Ectodermal cell (in vitro differentiated cells): ENCODE data around the gene NMNAT2.
"Not testable (repeated sequence)": the region's sequence is repeated elsewhere in the genome, so short reads cannot be mapped to it uniquely, and the experiment has no call there.

Source experiments
- H3K27ac ChIP-seq: 2 replicates; pipeline ENCODE4 v1.7.0; 2013; ENCODE audit warnings: mild to moderate bottlenecking, low read depth, low read length; ENCODE audit not compliant: insufficient read depth, poor library complexity, severe bottlenecking
- H3K27me3 ChIP-seq: 2 replicates; pipeline ENCODE4 v1.7.0; 2013; ENCODE audit warnings: mild to moderate bottlenecking, low read length; ENCODE audit not compliant: insufficient read depth, control insufficient read depth, poor library complexity, severe bottlenecking
- H3K36me3 ChIP-seq: one replicate; pipeline ENCODE4 v1.7.0; 2013; ENCODE audit warnings: low read length; ENCODE audit not compliant: control insufficient read depth, insufficient read depth
- H3K4me1 ChIP-seq: one replicate; pipeline ENCODE4 v1.7.0; 2013; ENCODE audit warnings: low read length; ENCODE audit not compliant: control insufficient read depth, insufficient read depth
- H3K4me3 ChIP-seq: 2 replicates; pipeline ENCODE4 v1.7.0; 2013; ENCODE audit warnings: low read depth, low read length, control low read depth; ENCODE audit not compliant: insufficient read depth
- H3K9me3 ChIP-seq: 2 replicates; pipeline ENCODE4 v1.7.0; 2013; ENCODE audit warnings: mild to moderate bottlenecking, low read length, moderate library complexity; ENCODE audit not compliant: control insufficient read depth
- WGBS, 2 experiments: methylation state at CpG; one replicate each; pipeline ENCODE4 v1.1.7; 2013; ENCODE audit warnings: missing lambda C conversion rate in 2 of 2; 5-methylcytosine and 5-hydroxymethylcytosine counted together

The NMNAT2 gene

DNA sequence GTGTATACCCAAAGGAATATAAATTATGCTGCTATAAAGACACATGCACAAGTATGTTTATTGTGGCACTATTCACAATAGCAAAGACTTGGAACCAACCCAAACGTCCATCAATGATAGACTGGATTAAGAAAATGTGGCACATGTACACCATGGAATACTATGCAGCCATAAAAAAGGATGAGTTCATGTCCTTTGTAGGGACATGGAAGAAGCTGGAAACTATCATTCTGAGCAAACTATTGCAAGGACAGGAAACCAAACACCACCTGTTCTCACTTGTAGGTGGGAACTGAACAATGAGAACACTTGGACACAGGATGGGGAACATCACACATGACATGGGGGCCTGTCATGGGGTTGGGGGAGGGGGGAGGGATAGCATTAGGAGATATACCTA is 16.6 kb downstream of the NMNAT2 start:
- not testable (repeated sequence) for H3K4me1 ChIP-seq, H3K9me3 ChIP-seq, H3K27ac ChIP-seq, H3K36me3 ChIP-seq, H3K27me3 ChIP-seq, H3K4me3 ChIP-seq
- no CpG with 5 or more reads among the region's 1 CpG for WGBS, 2 experiments

- 92 to 98% methylated on average over 2 of the region's 2 CpGs for WGBS, 2 experiments
- Histone ChIP-seq H3K36me3 (no peaks in the 10 kb centered on the region), H3K27ac (no peak overlapping the region), H3K9me3 (no peaks in the 10 kb centered on the region), H3K27me3 (no peaks in the 10 kb centered on the region), H3K4me1 (no peaks in the 10 kb centered on the region), H3K4me3 (no peak overlapping the region)
Measured at GRCh38 chr1:183394435-183394834, 23.7 kb downstream of the NMNAT2 start.

- 91 to 98% methylated on average over 1 of the region's 1 CpG for WGBS, 2 experiments
- Histone ChIP-seq H3K4me3 (no peak overlapping the region), H3K27ac (no peak overlapping the region), H3K36me3 (no peaks in the 10 kb centered on the region), H3K9me3 (no peaks in the 10 kb centered on the region), H3K27me3 (no peaks in the 10 kb centered on the region), H3K4me1 (no peaks in the 10 kb centered on the region)
Measured at GRCh38 chr1:183391863-183392262, 26.3 kb downstream of the NMNAT2 start.

- no peak overlapping the region for H3K27ac ChIP-seq
- no peaks in the 10 kb centered on the region for H3K9me3 ChIP-seq
- H3K4me3 ChIP-seq = no peak overlapping the region
- H3K36me3 ChIP-seq = no peaks in the 10 kb centered on the region
- WGBS, 2 experiments = 75 to 87% methylated on average over 3 of the region's 3 CpGs
- H3K4me1 ChIP-seq = no peaks in the 10 kb centered on the region
- H3K27me3 ChIP-seq = no peaks in the 10 kb centered on the region
Measured at GRCh38 chr1:183390561-183390960, 27.6 kb downstream of the NMNAT2 start.

GRCh38 chr1:183388735-183389134 is 29.4 kb downstream of the NMNAT2 start:
- no peaks in the 10 kb centered on the region for H3K9me3 ChIP-seq
- H3K4me1 ChIP-seq = no peaks in the 10 kb centered on the region
- no peak overlapping the region for H3K27ac ChIP-seq
- no peaks in the 10 kb centered on the region for H3K27me3 ChIP-seq
- H3K36me3 ChIP-seq = no peaks in the 10 kb centered on the region
- 57 to 61% methylated on average over 6 of the region's 6 CpGs for whole genome bisulfite sequencing, 2 experiments
- H3K4me3 ChIP-seq = no peak overlapping the region

DNA sequence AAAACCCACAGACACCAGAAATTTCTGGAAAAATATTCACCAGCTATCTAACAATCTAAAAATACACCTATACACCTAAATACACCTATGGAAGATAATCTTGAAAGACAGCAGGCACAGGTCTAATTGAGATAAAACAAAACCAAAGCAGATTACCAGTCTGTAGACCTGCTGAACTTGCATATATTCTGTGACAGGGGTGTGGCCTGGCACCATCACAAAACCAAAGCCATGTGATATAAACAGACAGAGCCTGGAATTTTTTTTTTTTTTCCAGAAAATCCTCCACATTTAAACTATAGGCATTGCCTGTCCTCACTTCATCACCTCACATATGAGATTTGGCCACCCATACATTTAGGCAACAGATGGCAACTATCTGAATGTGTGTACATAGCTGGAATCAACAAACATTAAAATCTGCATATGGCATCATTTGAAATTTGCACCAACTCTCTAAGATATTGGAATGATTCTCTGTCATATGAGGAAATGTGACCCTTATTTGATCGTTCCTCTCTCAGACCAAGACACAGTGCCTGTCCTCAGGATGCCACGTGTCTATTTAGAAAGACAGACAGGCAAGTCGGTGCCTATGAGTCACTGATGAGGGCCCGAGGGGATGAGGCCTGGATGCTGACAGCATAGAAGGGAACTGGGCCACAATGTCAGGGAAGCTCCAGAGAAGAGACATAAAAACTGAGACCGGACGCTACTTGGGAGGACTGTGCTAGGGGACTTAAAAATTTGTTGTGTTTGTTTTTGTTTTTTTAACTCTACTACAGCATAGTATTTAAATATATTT is 32.6 kb downstream of the NMNAT2 start:
- H3K4me1 ChIP-seq = no peaks in the 10 kb centered on the region
- WGBS, 2 experiments = 87 to 91% methylated on average over 6 of the region's 6 CpGs
- H3K4me3 ChIP-seq = no peak overlapping the region
- H3K9me3 ChIP-seq = no peaks in the 10 kb centered on the region
- H3K27me3 ChIP-seq = no peaks in the 10 kb centered on the region
- H3K36me3 ChIP-seq = no peaks in the 10 kb centered on the region
- H3K27ac ChIP-seq = no peak overlapping the region

DNA sequence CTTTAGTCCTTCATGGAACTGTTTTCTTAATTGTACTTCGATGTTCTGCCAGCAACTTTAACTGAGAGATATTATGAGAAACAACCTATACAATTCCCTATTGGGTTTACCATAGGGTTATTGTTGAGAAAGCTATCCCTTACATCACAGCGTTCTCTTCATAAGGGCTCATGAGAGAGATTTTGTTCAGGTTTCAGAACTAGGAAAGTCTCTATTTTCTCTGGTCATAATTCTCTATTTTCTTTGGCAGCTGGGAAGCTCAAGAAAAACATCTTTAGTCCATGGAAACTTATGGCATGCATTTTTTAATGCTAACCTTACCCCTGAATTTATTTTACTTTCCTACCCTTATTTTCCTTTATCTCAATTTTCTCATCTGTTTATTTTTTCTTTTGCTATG is 38.2 kb downstream of the NMNAT2 start:
- Histone ChIP-seq H3K9me3 (no peaks in the 10 kb centered on the region), H3K27ac (no peak overlapping the region), H3K27me3 (no peaks in the 10 kb centered on the region), H3K36me3 (no peaks in the 10 kb centered on the region), H3K4me3 (no peak overlapping the region), H3K4me1 (no peaks in the 10 kb centered on the region)
- WGBS, 2 experiments = 86 to 100% methylated on average over 1 to 2 of the region's 2 CpGs

GRCh38 chr1:183375381-183375780 is 42.8 kb downstream of the NMNAT2 start:
- H3K4me1 ChIP-seq = no peaks in the 10 kb centered on the region
- H3K9me3 ChIP-seq = no peaks in the 10 kb centered on the region
- H3K27ac ChIP-seq = no peak overlapping the region
- no peaks in the 10 kb centered on the region for H3K27me3 ChIP-seq
- H3K36me3 ChIP-seq = no peaks in the 10 kb centered on the region
- H3K4me3 ChIP-seq = no peak overlapping the region
- 91 to 94% methylated on average over 2 of the region's 2 CpGs for WGBS, 2 experiments

DNA sequence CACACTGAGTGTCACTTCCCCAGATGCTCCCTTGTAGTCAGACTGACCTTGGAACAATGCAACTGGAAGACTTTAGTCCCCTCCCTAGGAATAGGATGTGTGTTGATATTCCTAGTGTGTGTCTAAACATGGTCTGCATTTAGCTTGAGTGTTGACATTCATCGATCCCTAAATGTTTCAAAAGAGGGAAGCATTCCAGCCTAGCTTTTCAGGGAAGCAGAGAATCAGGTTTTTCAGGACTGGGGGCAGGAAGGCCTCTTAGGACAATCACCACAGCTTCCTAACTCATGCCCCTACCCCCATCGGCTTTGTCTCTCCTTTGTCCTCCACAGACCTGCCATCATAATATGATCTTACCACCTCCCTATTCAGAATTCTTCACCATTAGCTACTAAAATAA is 43.4 kb downstream of the NMNAT2 start:
- Histone ChIP-seq H3K36me3 (no peaks in the 10 kb centered on the region), H3K27me3 (no peaks in the 10 kb centered on the region), H3K4me3 (no peak overlapping the region), H3K27ac (no peak overlapping the region), H3K9me3 (no peaks in the 10 kb centered on the region), H3K4me1 (no peaks in the 10 kb centered on the region)
- 87 to 88% methylated on average over 2 of the region's 2 CpGs for WGBS, 2 experiments

- H3K4me1 ChIP-seq = no peaks in the 10 kb centered on the region
- no peaks in the 10 kb centered on the region for H3K27me3 ChIP-seq
- 95 to 97% methylated on average over 4 of the region's 4 CpGs for WGBS, 2 experiments
- no peaks in the 10 kb centered on the region for H3K9me3 ChIP-seq
- H3K27ac ChIP-seq = no peak overlapping the region
- no peaks in the 10 kb centered on the region for H3K36me3 ChIP-seq
- no peak overlapping the region for H3K4me3 ChIP-seq
Measured at GRCh38 chr1:183372586-183373230, 45.5 kb downstream of the NMNAT2 start.
